Activated CD8-positive, alpha-beta T cell treated with anti-CD3 and anti-CD28 coated beads for 36 hours (primary cell): ENCODE results near the gene SNAPC4. TPM values are rescaled to one million over a fixed set of nuclear protein-coding genes. Genes with fewer than 3 reads are reported as not detected.
A peak's percentile ranks its signal among the peaks of the same experiment; 100 is the strongest.

ENCODE experiments used
- ATAC-seq: fragments of 200-7000 bp; cut with Tn5 transposase; one replicate; pipeline ENCODE4 v1.10.0; 2021; ENCODE audit warnings: mild to moderate bottlenecking, moderate library complexity
- CTCF ChIA-PET: fragments of 350-600 bp; sonication (Branson Sonifier 250); formaldehyde crosslinking; loops from one replicate; lab custom pipeline; 2021; ENCODE audit warnings: antibody characterized with exemption; lab: Charles Lee
- POLR2A ChIA-PET: fragments of 350-600 bp; sonication (Branson Sonifier 250); formaldehyde crosslinking; loops from one replicate; lab custom pipeline; 2021; ENCODE audit warnings: antibody characterized with exemption; lab: Charles Lee
- DNase-seq: peaks from one replicate; pipeline ENCODE4 v3.0.0-alpha.2; 2020
- H3K27ac Mint-ChIP-seq: one replicate; pipeline ENCODE4 v1.8.0; 2021; ENCODE audit warnings: mild to moderate bottlenecking, mixed read lengths
- H3K27me3 Mint-ChIP-seq: one replicate; pipeline ENCODE4 v1.8.0; 2021; ENCODE audit warnings: mixed read lengths
- H3K36me3 Mint-ChIP-seq: one replicate; pipeline ENCODE4 v1.8.0; 2021; ENCODE audit warnings: low read depth, mixed read lengths
- H3K4me1 Mint-ChIP-seq: one replicate; pipeline ENCODE4 v1.8.0; 2021; ENCODE audit warnings: low read depth, mixed read lengths
- H3K4me3 Mint-ChIP-seq: one replicate; pipeline ENCODE4 v1.8.0; 2021; ENCODE audit warnings: mild to moderate bottlenecking, moderate library complexity, mixed read lengths
- H3K9me3 Mint-ChIP-seq: one replicate; pipeline ENCODE4 v1.8.0; 2021; ENCODE audit warnings: mixed read lengths
- CTCF ChIP-seq: fragments of 200-600 bp; IDR thresholded peaks from one replicate; pipeline ENCODE4 v1.8.0; 2022; ENCODE audit warnings: antibody characterized with exemption, mild to moderate bottlenecking
- intact Hi-C: fragments of 100-400 bp; cut with micrococcal nuclease; formaldehyde crosslinking; loops from one replicate; pipeline ENCODE4 v1.10.0; 2022
- total RNA-seq, 2 experiments: library from RNA; stranded (reverse); gene quantifications; one replicate each; pipeline ENCODE4 v1.2.3, GENCODE V29; 2021

SNAPC4 gene
- total RNA-seq, 2 experiments from 2014 or later: 15.5 to 17.1 TPM

- Mint-ChIP-seq H3K27me3 (no peaks in the 10 kb centered on the region), H3K4me1 (peaks cover 4% of the 10 kb centered on the region), H3K4me3 (no peak overlapping the region), H3K36me3 (peaks cover 36% of the 10 kb centered on the region), H3K9me3 (no peaks in the 10 kb centered on the region), H3K27ac (no peak overlapping the region)
- DNase-seq (no peak), ATAC-seq (no peak)
- POLR2A ChIA-PET: interaction anchor here (0.7 to 1.0 kb wide), 3 partner anchors 11 to 21 kb away, joined by 3 read pairs; no protein-coding TSS in a partner anchor
- TF ChIP-seq CTCF: no peak
- intact Hi-C loops: no loop called here
- CTCF ChIA-PET: no interaction called here
Measured at GRCh38 chr9:136444102-136444501, 44.1 kb upstream of the SNAPC4 start.

- H3K27me3 Mint-ChIP-seq: no peaks in the 10 kb centered on the region
- ATAC-seq: no peak
- no peak overlapping the region for H3K27ac Mint-ChIP-seq
- intact Hi-C loops: no loop called here
- TF ChIP-seq CTCF: no peak
- POLR2A ChIA-PET: interaction anchor here (0.7 to 1.3 kb wide), 5 partner anchors 11 to 188 kb away, joined by 3 read pairs; no protein-coding TSS in a partner anchor
- H3K9me3 Mint-ChIP-seq: no peaks in the 10 kb centered on the region
- H3K4me1 Mint-ChIP-seq: peaks cover 4% of the 10 kb centered on the region
- no peak for DNase-seq
- no peak overlapping the region for H3K4me3 Mint-ChIP-seq
- H3K36me3 Mint-ChIP-seq: peaks cover 34% of the 10 kb centered on the region
- CTCF ChIA-PET: no interaction called here
Measured at GRCh38 chr9:136443687-136444086, 43.7 kb upstream of the SNAPC4 start.

- Mint-ChIP-seq H3K4me1 (peaks cover 5% of the 10 kb centered on the region), H3K27ac (peak overlapping the region; percentile 1), H3K36me3 (peaks cover 30% of the 10 kb centered on the region), H3K27me3 (no peaks in the 10 kb centered on the region), H3K4me3 (no peak overlapping the region), H3K9me3 (no peaks in the 10 kb centered on the region)
- POLR2A ChIA-PET: interaction anchor here (0.9 to 1.3 kb wide), 5 partner anchors 12 to 189 kb away, joined by 3 read pairs; no protein-coding TSS in a partner anchor
- intact Hi-C loops: no loop called here
- DNase-seq (no peak), ATAC-seq (no peak)
- no peak for TF ChIP-seq CTCF
- CTCF ChIA-PET: no interaction called here
Measured at GRCh38 chr9:136443087-136443486, 43.1 kb upstream of the SNAPC4 start.

GRCh38 chr9:136442265-136442664 lies 42.3 kb upstream of the SNAPC4 start:
- H3K27me3 Mint-ChIP-seq: no peaks in the 10 kb centered on the region
- POLR2A ChIA-PET: interaction anchor here (0.9 to 1.3 kb wide), 4 partner anchors 17 to 190 kb away, joined by 3 read pairs; no protein-coding TSS in a partner anchor
- H3K4me3 Mint-ChIP-seq: no peak overlapping the region
- H3K27ac Mint-ChIP-seq: no peak overlapping the region
- CTCF ChIA-PET: no interaction called here
- ATAC-seq (no peak), DNase-seq (no peak)
- intact Hi-C loops: no loop called here
- H3K9me3 Mint-ChIP-seq: no peaks in the 10 kb centered on the region
- peaks cover 25% of the 10 kb centered on the region for H3K36me3 Mint-ChIP-seq
- H3K4me1 Mint-ChIP-seq: peaks cover 12% of the 10 kb centered on the region
- TF ChIP-seq CTCF: no peak

GRCh38 chr9:136441681-136442245 lies 41.8 kb upstream of the SNAPC4 start:
- CTCF ChIA-PET: no interaction called here
- Mint-ChIP-seq H3K27me3 (no peaks in the 10 kb centered on the region), H3K9me3 (no peaks in the 10 kb centered on the region), H3K4me1 (peaks cover 17% of the 10 kb centered on the region), H3K36me3 (peaks cover 24% of the 10 kb centered on the region), H3K27ac (no peak overlapping the region), H3K4me3 (no peak overlapping the region)
- POLR2A ChIA-PET: interaction anchor here (0.9 to 1.0 kb wide), 3 partner anchors 18 to 40 kb away, joined by 3 read pairs; no protein-coding TSS in a partner anchor
- TF ChIP-seq CTCF: no peak
- no peak for DNase-seq
- ATAC-seq: no peak
- intact Hi-C loops: no loop called here
